ENCODE data around the gene BTBD2.

DNA sequence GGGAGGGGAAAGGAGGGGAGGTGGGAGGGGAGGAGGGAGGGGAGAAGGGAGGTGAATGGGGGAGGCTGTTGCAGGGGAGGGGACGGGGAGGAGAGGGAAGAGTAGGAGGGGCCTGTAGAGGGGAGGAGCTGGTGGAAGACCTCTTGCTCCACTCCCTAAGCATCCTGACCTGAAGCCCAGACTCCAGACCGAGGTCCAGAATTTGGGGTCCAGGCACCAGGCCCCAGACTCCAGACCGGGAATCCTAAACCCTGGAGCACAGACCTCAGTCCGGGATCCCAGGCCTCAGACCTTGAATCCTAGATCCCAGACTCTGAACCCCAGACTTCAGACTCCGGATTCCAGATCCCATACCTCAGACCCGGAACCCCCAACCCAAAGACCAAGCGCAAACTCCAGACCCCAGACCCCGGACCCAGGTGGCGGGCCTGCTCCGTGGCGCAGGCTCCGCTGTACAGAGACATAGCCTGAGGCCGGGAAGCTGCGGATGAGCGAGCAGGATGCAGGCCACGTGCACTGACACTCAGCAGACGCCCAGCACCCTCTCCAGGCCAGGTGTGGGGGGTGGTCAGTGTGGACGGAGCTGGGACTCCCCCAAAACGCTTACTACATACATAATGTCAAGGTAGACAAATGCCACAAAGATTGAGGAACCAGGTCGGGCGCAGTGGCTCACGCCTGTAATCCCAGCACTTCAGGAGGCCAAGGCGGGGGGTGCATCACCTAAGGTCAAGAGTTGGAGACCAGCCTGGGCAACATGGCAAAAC lies 710 bp upstream of the BTBD2 start:
- TF ChIP-seq, protein P1, sequence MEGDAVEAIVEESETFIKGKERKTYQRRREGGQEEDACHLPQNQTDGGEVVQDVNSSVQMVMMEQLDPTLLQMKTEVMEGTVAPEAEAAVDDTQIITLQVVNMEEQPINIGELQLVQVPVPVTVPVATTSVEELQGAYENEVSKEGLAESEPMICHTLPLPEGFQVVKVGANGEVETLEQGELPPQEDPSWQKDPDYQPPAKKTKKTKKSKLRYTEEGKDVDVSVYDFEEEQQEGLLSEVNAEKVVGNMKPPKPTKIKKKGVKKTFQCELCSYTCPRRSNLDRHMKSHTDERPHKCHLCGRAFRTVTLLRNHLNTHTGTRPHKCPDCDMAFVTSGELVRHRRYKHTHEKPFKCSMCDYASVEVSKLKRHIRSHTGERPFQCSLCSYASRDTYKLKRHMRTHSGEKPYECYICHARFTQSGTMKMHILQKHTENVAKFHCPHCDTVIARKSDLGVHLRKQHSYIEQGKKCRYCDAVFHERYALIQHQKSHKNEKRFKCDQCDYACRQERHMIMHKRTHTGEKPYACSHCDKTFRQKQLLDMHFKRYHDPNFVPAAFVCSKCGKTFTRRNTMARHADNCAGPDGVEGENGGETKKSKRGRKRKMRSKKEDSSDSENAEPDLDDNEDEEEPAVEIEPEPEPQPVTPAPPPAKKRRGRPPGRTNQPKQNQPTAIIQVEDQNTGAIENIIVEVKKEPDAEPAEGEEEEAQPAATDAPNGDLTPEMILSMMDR (IDR thresholded peaks at IDR 0.05 in 4 of 5, conservative IDR thresholded peaks at IDR 0.05 in 1 of 5), result no peak
- TF ChIP-seq POLR2A (IDR thresholded peaks at IDR 0.05), result no peak
